ENCODE measurements around the gene PACS1. TPM values are rescaled to one million over a fixed set of nuclear protein-coding genes. Genes with fewer than 3 reads are reported as not detected.

PACS1 gene
- total RNA-seq, 4 donors from 2014 or later: 37.1 to 97.8 (median 54.3) TPM

GRCh38 chr11:66221726-66222236 is 151.7 kb downstream of the PACS1 start:
- Histone ChIP-seq H3K36me3 (peaks cover 11 to 68% (median 57%) of the 10 kb centered on the region in 4 donors), H3K4me1 (peaks cover 0 to 7% (median 6%) of the 10 kb centered on the region in 4 donors), H3K27me3 (no peaks in the 10 kb centered on the region), H3K9me3 (no peaks in the 10 kb centered on the region), H3K4me3 (no peak overlapping the region), H3K27ac (replicated peaks in 1 of 4) (no peak overlapping the region)
- TF ChIP-seq EP300 (IDR thresholded peaks at IDR 0.05): no peak
- TF ChIP-seq POLR2A (IDR thresholded peaks at IDR 0.05; ENCODE audit: low read depth): no peak
- no peak for TF ChIP-seq POLR2AphosphoS5 (IDR thresholded peaks at IDR 0.05)
- TF ChIP-seq CTCF (IDR thresholded peaks at IDR 0.05): no peak
- DNase-seq (ENCODE audit: extremely low spot score): no peak
- 79% methylated on average over 9 of the region's 9 CpGs for WGBS
- intact Hi-C loops (cut with DNase I): loop anchor here (5.0 kb wide), 1 partner anchor 61 kb away; no protein-coding TSS in a partner anchor

GRCh38 chr11:66222358-66223149 is 152.5 kb downstream of the PACS1 start:
- peaks cover 6 to 63% (median 52%) of the 10 kb centered on the region in 4 donors for H3K36me3 ChIP-seq
- H3K9me3 ChIP-seq: no peaks in the 10 kb centered on the region
- H3K4me3 ChIP-seq: no peak overlapping the region
- WGBS: 22% methylated on average over 18 of the region's 21 CpGs
- no peaks in the 10 kb centered on the region for H3K27me3 ChIP-seq
- TF ChIP-seq CTCF (IDR thresholded peaks at IDR 0.05) (peak; percentile 98 to 100 (median 98)), POLR2AphosphoS5 (IDR thresholded peaks at IDR 0.05) (peak; percentile 53 to 86), POLR2A (IDR thresholded peaks at IDR 0.05; ENCODE audit: low read depth) (no peak)
- intact Hi-C loops (cut with DNase I): loop anchor here (5.0 kb wide), 1 partner anchor 60 kb away; no protein-coding TSS in a partner anchor
- no peak overlapping the region for H3K27ac ChIP-seq (replicated peaks in 1 of 4)
- DNase-seq (ENCODE audit: extremely low spot score): peak; percentile 97
- H3K4me1 ChIP-seq: peaks cover 0 to 7% (median 6%) of the 10 kb centered on the region in 4 donors

GRCh38 chr11:66224226-66224855 is 154.3 kb downstream of the PACS1 start:
- intact Hi-C loops (cut with DNase I): loop anchor here (5.0 kb wide), 1 partner anchor 58 kb away; no protein-coding TSS in a partner anchor

GRCh38 chr11:66225066-66225465 is 155.0 kb downstream of the PACS1 start:
- Histone ChIP-seq H3K4me3 (no peak overlapping the region), H3K27me3 (no peaks in the 10 kb centered on the region), H3K36me3 (peaks cover 0 to 58% (median 43%) of the 10 kb centered on the region in 4 donors), H3K27ac (replicated peaks in 1 of 4) (no peak overlapping the region), H3K4me1 (peaks cover 0 to 7% (median 6%) of the 10 kb centered on the region in 4 donors), H3K9me3 (no peaks in the 10 kb centered on the region)
- TF ChIP-seq CTCF (IDR thresholded peaks at IDR 0.05) (no peak), POLR2AphosphoS5 (IDR thresholded peaks at IDR 0.05) (no peak), POLR2A (IDR thresholded peaks at IDR 0.05; ENCODE audit: low read depth) (no peak), EP300 (IDR thresholded peaks at IDR 0.05) (no peak)
- DNase-seq (ENCODE audit: extremely low spot score): no peak
- intact Hi-C loops (cut with DNase I): no loop called here
- 86% methylated on average over 1 of the region's 2 CpGs for WGBS

More at GRCh38 chr11:66224226-66224855, 154.3 kb downstream of the PACS1 start:
- H3K27me3 ChIP-seq: no peaks in the 10 kb centered on the region
- no peak overlapping the region for H3K4me3 ChIP-seq
- H3K9me3 ChIP-seq: no peaks in the 10 kb centered on the region
- no peak overlapping the region for H3K27ac ChIP-seq (replicated peaks in 1 of 4)
- TF ChIP-seq POLR2A (IDR thresholded peaks at IDR 0.05; ENCODE audit: low read depth) (no peak), EP300 (IDR thresholded peaks at IDR 0.05) (no peak)
- H3K36me3 ChIP-seq: peaks cover 1 to 64% (median 49%) of the 10 kb centered on the region in 4 donors
- WGBS: 94% methylated on average over 10 of the region's 10 CpGs
- no peak for DNase-seq (ENCODE audit: extremely low spot score)
- H3K4me1 ChIP-seq: peaks cover 0 to 7% (median 6%) of the 10 kb centered on the region in 4 donors

GRCh38 chr11:66226101-66226500 is 156.0 kb downstream of the PACS1 start:
- no peak overlapping the region for H3K27ac ChIP-seq (replicated peaks in 1 of 4)
- intact Hi-C loops (cut with DNase I): no loop called here
- H3K27me3 ChIP-seq: no peaks in the 10 kb centered on the region
- H3K4me3 ChIP-seq: no peak overlapping the region
- no peak for DNase-seq (ENCODE audit: extremely low spot score)
- H3K9me3 ChIP-seq: no peaks in the 10 kb centered on the region
- no peak for TF ChIP-seq POLR2AphosphoS5 (IDR thresholded peaks at IDR 0.05)
- TF ChIP-seq POLR2A (IDR thresholded peaks at IDR 0.05; ENCODE audit: low read depth): no peak
- TF ChIP-seq CTCF (IDR thresholded peaks at IDR 0.05): no peak
- no peak for TF ChIP-seq EP300 (IDR thresholded peaks at IDR 0.05)
- peaks cover 0 to 7% (median 6%) of the 10 kb centered on the region in 4 donors for H3K4me1 ChIP-seq
- H3K36me3 ChIP-seq: peaks cover 10 to 58% (median 43%) of the 10 kb centered on the region in 4 donors
